HEK293 (cell line): ENCODE results near the gene TBPL1.
A peak's percentile ranks its signal among the peaks of the same experiment; 100 is the strongest.

Experiments used
- CTCF ChIA-PET: fragments of 350-600 bp; formaldehyde crosslinking; extraction: SDS; loops from one replicate; lab custom pipeline; 2021; ENCODE audit warnings: antibody characterized with exemption; lab: Yijun Ruan, JAX
- POLR2A ChIA-PET: fragments of 300-600 bp; formaldehyde crosslinking; extraction: SDS; loops from one replicate; lab custom pipeline; 2020; ENCODE audit warnings: antibody characterized with exemption, inconsistent platforms; lab: Yijun Ruan, JAX
- H3K27ac ChIP-seq: fragments of 200-500 bp; sonication (Bioruptor generic); 2 replicates; pipeline ENCODE4 v1.5.1; 2014; ENCODE audit warnings: low read depth, low read length, control low read depth, inconsistent platforms; ENCODE audit errors: extremely low read depth
- H3K36me3 ChIP-seq, 2 experiments: fragments of 200-500 bp in 1 of 2; sonication (Bioruptor generic) in 1 of 2; 1 replicate in 1 of 2; 2 replicates in 1 of 2; pipeline ENCODE4 v1.5.1; 2014 to 2017; ENCODE audit warnings: inconsistent platforms in 2 of 2, low read length in 2 of 2; ENCODE audit not compliant: control insufficient read depth in 2 of 2, insufficient read depth in 1 of 2
- H3K4me1 ChIP-seq: fragments of 200-500 bp; sonication (Bioruptor generic); 2 replicates; pipeline ENCODE4 v1.5.1; 2014; ENCODE audit warnings: mild to moderate bottlenecking, low read length, inconsistent platforms; ENCODE audit not compliant: control insufficient read depth, insufficient read depth
- H3K4me3 ChIP-seq: 2 replicates; pipeline ENCODE4 v1.5.1; 2011; ENCODE audit warnings: low read depth, mild to moderate bottlenecking, control low read depth, low read length, moderate library complexity
- H3K9me3 ChIP-seq: fragments of 200-500 bp; sonication (Bioruptor generic); 2 replicates; pipeline ENCODE4 v1.5.1; 2014; ENCODE audit warnings: low read depth, low read length, inconsistent platforms; ENCODE audit not compliant: control insufficient read depth, insufficient read depth
- GLI2 ChIP-seq: fragments of 450-650 bp; formaldehyde crosslinking; IDR thresholded peaks from 2 replicates; pipeline ENCODE4; 2017; ENCODE audit warnings: missing biosample characterization, missing genetic modification characterization, low read depth, borderline replicate concordance
- KLF1 ChIP-seq: fragments of 450-650 bp; formaldehyde crosslinking; IDR thresholded peaks from 2 replicates; pipeline ENCODE4 v1.5.1; 2016; ENCODE audit warnings: missing biosample characterization, missing genetic modification characterization
- KLF8 ChIP-seq: fragments of 450-650 bp; formaldehyde crosslinking; IDR thresholded peaks from 2 replicates; pipeline ENCODE4 v1.5.1; 2016; ENCODE audit warnings: missing biosample characterization, missing genetic modification characterization
- ZBTB20 ChIP-seq: fragments of 450-650 bp; formaldehyde crosslinking; IDR thresholded peaks from 2 replicates; pipeline ENCODE4 v1.5.1; 2016; ENCODE audit warnings: missing biosample characterization, missing genetic modification characterization
- ZBTB21 ChIP-seq: fragments of 450-650 bp; formaldehyde crosslinking; IDR thresholded peaks from 2 replicates; pipeline ENCODE4 v1.5.1; 2017; ENCODE audit warnings: missing biosample characterization, missing genetic modification characterization
- ZFP37 ChIP-seq: fragments of 450-650 bp; formaldehyde crosslinking; IDR thresholded peaks from 2 replicates; pipeline ENCODE4 v1.5.1; 2016; ENCODE audit warnings: missing biosample characterization, missing genetic modification characterization
- ZIC2 ChIP-seq: fragments of 450-650 bp; formaldehyde crosslinking; IDR thresholded peaks from 2 replicates; pipeline ENCODE4 v1.5.1; 2016; ENCODE audit warnings: missing biosample characterization, missing genetic modification characterization
- ZNF169 ChIP-seq: fragments of 450-650 bp; formaldehyde crosslinking; IDR thresholded peaks from 2 replicates; pipeline ENCODE4 v1.5.1; 2016; ENCODE audit warnings: missing biosample characterization, missing genetic modification characterization
- ZNF174 ChIP-seq: fragments of 450-650 bp; formaldehyde crosslinking; IDR thresholded peaks from 2 replicates; pipeline ENCODE4 v1.5.0; 2017; ENCODE audit warnings: missing biosample characterization, mild to moderate bottlenecking, missing genetic modification characterization
- ZNF221 ChIP-seq: fragments of 450-650 bp; formaldehyde crosslinking; IDR thresholded peaks from 2 replicates; pipeline ENCODE4 v1.5.1; 2017; ENCODE audit warnings: missing biosample characterization, missing genetic modification characterization, borderline replicate concordance
- ZNF292 ChIP-seq: fragments of 450-650 bp; formaldehyde crosslinking; IDR thresholded peaks from 2 replicates; pipeline ENCODE4 v1.5.1; 2016; ENCODE audit warnings: low read depth, missing biosample characterization, missing genetic modification characterization, borderline replicate concordance
- ZNF335 ChIP-seq: fragments of 450-650 bp; formaldehyde crosslinking; conservative IDR thresholded peaks from 2 replicates; pipeline ENCODE4 v1.5.1; 2016; ENCODE audit warnings: missing biosample characterization, missing genetic modification characterization
- ZNF391 ChIP-seq: fragments of 450-650 bp; formaldehyde crosslinking; IDR thresholded peaks from 2 replicates; pipeline ENCODE4 v1.5.1; 2016; ENCODE audit warnings: low read depth, missing biosample characterization, missing genetic modification characterization, borderline replicate concordance
- ZNF433 ChIP-seq: fragments of 450-650 bp; formaldehyde crosslinking; IDR thresholded peaks from 2 replicates; pipeline ENCODE4 v1.5.1; 2016; ENCODE audit warnings: missing biosample characterization, missing genetic modification characterization, low read depth
- ZNF501 ChIP-seq: fragments of 450-650 bp; formaldehyde crosslinking; IDR thresholded peaks from 2 replicates; pipeline ENCODE4 v1.5.1; 2016; ENCODE audit warnings: missing biosample characterization, missing genetic modification characterization
- ZNF514 ChIP-seq: fragments of 450-650 bp; formaldehyde crosslinking; IDR thresholded peaks from 2 replicates; pipeline ENCODE4 v1.5.1; 2016; ENCODE audit warnings: missing biosample characterization, missing genetic modification characterization
- ZNF585B ChIP-seq: fragments of 450-650 bp; formaldehyde crosslinking; IDR thresholded peaks from 2 replicates; pipeline ENCODE4 v1.5.1; 2016; ENCODE audit warnings: missing biosample characterization, missing genetic modification characterization
- ZNF660 ChIP-seq: fragments of 450-650 bp; IDR thresholded peaks from 2 replicates; pipeline ENCODE4 v1.5.1; 2018; ENCODE audit warnings: missing biosample characterization, mild to moderate bottlenecking, missing genetic modification characterization
- ZNF664 ChIP-seq: fragments of 450-650 bp; formaldehyde crosslinking; IDR thresholded peaks from 2 replicates; pipeline ENCODE4 v1.5.1; 2016; ENCODE audit warnings: missing biosample characterization, missing genetic modification characterization
- ZNF707 ChIP-seq: fragments of 450-650 bp; formaldehyde crosslinking; IDR thresholded peaks from 2 replicates; pipeline ENCODE4 v1.5.1; 2016; ENCODE audit warnings: missing biosample characterization, missing genetic modification characterization
- ZNF792 ChIP-seq: fragments of 450-650 bp; formaldehyde crosslinking; IDR thresholded peaks from 2 replicates; pipeline ENCODE4 v1.5.1; 2016; ENCODE audit warnings: missing biosample characterization, missing genetic modification characterization
- ZNF830 ChIP-seq: fragments of 450-650 bp; IDR thresholded peaks from 2 replicates; pipeline ENCODE4 v1.5.0; 2018; ENCODE audit warnings: missing biosample characterization, missing genetic modification characterization, low read depth, mild to moderate bottlenecking, moderate library complexity
- ZNF837 ChIP-seq: fragments of 450-650 bp; formaldehyde crosslinking; IDR thresholded peaks from 2 replicates; pipeline ENCODE4 v1.5.1; 2016; ENCODE audit warnings: missing biosample characterization, missing genetic modification characterization
- TF ChIP-seq, protein P1 (sequence below): fragments of 450-650 bp; formaldehyde crosslinking; IDR thresholded peaks from 2 replicates; pipeline ENCODE4 v1.5.1; 2016; ENCODE audit warnings: missing biosample characterization, missing genetic modification characterization
- TF ChIP-seq, protein P2 (sequence below): fragments of 450-650 bp; formaldehyde crosslinking; IDR thresholded peaks from 2 replicates; pipeline ENCODE4 v1.5.1; 2016; ENCODE audit warnings: missing biosample characterization, missing genetic modification characterization, low read depth
- TF ChIP-seq, protein P3 (sequence below): fragments of 450-650 bp; formaldehyde crosslinking; IDR thresholded peaks from 2 replicates; pipeline ENCODE4 v1.5.1; 2016; ENCODE audit warnings: missing biosample characterization, missing genetic modification characterization
- TF ChIP-seq, protein P4 (sequence below): fragments of 450-650 bp; formaldehyde crosslinking; IDR thresholded peaks from 2 replicates; pipeline ENCODE4 v1.5.1; 2017; ENCODE audit warnings: missing biosample characterization, missing genetic modification characterization
- TF ChIP-seq, protein P5 (sequence below): fragments of 450-650 bp; formaldehyde crosslinking; IDR thresholded peaks from 2 replicates; pipeline ENCODE4 v1.5.1; 2017; ENCODE audit warnings: missing biosample characterization, missing genetic modification characterization
- TF ChIP-seq, protein P6 (sequence below): fragments of 450-650 bp; formaldehyde crosslinking; IDR thresholded peaks from 2 replicates; pipeline ENCODE4 v1.5.1; 2017; ENCODE audit warnings: missing biosample characterization, missing genetic modification characterization

TBPL1 gene

DNA sequence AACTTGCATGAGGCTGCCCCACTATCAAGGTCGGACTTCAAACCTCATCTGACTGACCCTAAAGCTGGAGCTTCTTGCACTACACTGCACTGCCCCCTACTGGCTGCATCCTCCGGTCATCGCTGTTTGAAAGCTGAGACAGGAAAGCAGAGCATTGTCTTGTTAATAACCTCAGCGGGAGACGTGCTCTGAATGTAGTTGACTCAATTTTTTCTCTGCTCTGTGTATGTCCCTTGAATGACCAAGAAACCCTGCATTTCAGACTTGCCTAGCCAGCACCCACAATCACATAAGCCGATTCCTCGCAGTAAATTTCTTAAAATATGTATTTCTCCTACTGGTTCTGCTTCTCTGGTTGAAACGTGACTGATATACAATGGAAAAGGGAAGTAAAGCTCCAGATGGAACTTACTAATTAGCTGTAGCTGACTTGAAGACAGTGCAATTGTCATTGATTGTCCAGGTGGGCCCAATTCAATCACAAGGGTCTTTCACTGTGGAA lies 36.3 kb upstream of the TBPL1 start:
- CTCF ChIA-PET: interaction anchor here (0.6 to 13.5 kb wide), 77 partner anchors 9 to 1223 kb away, joined by 3 to 349 read pairs (median 4); no protein-coding TSS in a partner anchor
- Histone ChIP-seq H3K9me3 (no peaks in the 10 kb centered on the region), H3K27ac (no peak overlapping the region), H3K4me1 (peaks cover 4% of the 10 kb centered on the region), H3K4me3 (no peak overlapping the region), H3K36me3 (no peaks in the 10 kb centered on the region)
- POLR2A ChIA-PET: no interaction called here
- TF ChIP-seq ZNF221 (tag by site-specific recombination) (no peak), ZNF501 (tag by site-specific recombination) (no peak), ZNF292 (tag by site-specific recombination) (no peak), KLF1 (tag by site-specific recombination) (no peak), ZBTB20 (tag by site-specific recombination) (peak; percentile 18; the same call in 1 of the 2 replicates), ZNF707 (tag by site-specific recombination) (no peak), ZNF174 (tag by site-specific recombination) (no peak), ZBTB21 (tag by site-specific recombination) (no peak), ZNF830 (tag by site-specific recombination) (no peak), ZNF514 (tag by site-specific recombination) (no peak), KLF8 (tag by site-specific recombination) (0 out of 2 replicates have a peak, but pooled peaks have one; percentile 15), ZNF664 (tag by site-specific recombination) (no peak), ZNF585B (no peak), ZNF792 (no peak), ZNF837 (no peak), ZNF169 (tag by site-specific recombination) (no peak), ZFP37 (tag by site-specific recombination) (no peak), ZNF433 (tag by site-specific recombination) (no peak), ZIC2 (tag by site-specific recombination) (peak; percentile 50; the same call in 1 of the 2 replicates), ZNF335 (tag by site-specific recombination) (no peak), ZNF660 (tag by site-specific recombination) (peak; percentile 80), GLI2 (tag by site-specific recombination) (no peak), ZNF391 (tag by site-specific recombination) (peak; percentile 24; the same call in 1 of the 2 replicates)
- TF ChIP-seq, protein P1, sequence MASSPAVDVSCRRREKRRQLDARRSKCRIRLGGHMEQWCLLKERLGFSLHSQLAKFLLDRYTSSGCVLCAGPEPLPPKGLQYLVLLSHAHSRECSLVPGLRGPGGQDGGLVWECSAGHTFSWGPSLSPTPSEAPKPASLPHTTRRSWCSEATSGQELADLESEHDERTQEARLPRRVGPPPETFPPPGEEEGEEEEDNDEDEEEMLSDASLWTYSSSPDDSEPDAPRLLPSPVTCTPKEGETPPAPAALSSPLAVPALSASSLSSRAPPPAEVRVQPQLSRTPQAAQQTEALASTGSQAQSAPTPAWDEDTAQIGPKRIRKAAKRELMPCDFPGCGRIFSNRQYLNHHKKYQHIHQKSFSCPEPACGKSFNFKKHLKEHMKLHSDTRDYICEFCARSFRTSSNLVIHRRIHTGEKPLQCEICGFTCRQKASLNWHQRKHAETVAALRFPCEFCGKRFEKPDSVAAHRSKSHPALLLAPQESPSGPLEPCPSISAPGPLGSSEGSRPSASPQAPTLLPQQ (tag by site-specific recombination): peak; percentile 49
- TF ChIP-seq, protein P2, sequence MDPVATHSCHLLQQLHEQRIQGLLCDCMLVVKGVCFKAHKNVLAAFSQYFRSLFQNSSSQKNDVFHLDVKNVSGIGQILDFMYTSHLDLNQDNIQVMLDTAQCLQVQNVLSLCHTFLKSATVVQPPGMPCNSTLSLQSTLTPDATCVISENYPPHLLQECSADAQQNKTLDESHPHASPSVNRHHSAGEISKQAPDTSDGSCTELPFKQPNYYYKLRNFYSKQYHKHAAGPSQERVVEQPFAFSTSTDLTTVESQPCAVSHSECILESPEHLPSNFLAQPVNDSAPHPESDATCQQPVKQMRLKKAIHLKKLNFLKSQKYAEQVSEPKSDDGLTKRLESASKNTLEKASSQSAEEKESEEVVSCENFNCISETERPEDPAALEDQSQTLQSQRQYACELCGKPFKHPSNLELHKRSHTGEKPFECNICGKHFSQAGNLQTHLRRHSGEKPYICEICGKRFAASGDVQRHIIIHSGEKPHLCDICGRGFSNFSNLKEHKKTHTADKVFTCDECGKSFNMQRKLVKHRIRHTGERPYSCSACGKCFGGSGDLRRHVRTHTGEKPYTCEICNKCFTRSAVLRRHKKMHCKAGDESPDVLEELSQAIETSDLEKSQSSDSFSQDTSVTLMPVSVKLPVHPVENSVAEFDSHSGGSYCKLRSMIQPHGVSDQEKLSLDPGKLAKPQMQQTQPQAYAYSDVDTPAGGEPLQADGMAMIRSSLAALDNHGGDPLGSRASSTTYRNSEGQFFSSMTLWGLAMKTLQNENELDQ: no peak
- TF ChIP-seq, protein P3, sequence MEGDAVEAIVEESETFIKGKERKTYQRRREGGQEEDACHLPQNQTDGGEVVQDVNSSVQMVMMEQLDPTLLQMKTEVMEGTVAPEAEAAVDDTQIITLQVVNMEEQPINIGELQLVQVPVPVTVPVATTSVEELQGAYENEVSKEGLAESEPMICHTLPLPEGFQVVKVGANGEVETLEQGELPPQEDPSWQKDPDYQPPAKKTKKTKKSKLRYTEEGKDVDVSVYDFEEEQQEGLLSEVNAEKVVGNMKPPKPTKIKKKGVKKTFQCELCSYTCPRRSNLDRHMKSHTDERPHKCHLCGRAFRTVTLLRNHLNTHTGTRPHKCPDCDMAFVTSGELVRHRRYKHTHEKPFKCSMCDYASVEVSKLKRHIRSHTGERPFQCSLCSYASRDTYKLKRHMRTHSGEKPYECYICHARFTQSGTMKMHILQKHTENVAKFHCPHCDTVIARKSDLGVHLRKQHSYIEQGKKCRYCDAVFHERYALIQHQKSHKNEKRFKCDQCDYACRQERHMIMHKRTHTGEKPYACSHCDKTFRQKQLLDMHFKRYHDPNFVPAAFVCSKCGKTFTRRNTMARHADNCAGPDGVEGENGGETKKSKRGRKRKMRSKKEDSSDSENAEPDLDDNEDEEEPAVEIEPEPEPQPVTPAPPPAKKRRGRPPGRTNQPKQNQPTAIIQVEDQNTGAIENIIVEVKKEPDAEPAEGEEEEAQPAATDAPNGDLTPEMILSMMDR: peak; percentile 88
- TF ChIP-seq, protein P4, sequence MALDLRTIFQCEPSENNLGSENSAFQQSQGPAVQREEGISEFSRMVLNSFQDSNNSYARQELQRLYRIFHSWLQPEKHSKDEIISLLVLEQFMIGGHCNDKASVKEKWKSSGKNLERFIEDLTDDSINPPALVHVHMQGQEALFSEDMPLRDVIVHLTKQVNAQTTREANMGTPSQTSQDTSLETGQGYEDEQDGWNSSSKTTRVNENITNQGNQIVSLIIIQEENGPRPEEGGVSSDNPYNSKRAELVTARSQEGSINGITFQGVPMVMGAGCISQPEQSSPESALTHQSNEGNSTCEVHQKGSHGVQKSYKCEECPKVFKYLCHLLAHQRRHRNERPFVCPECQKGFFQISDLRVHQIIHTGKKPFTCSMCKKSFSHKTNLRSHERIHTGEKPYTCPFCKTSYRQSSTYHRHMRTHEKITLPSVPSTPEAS: no peak
- TF ChIP-seq, protein P5, sequence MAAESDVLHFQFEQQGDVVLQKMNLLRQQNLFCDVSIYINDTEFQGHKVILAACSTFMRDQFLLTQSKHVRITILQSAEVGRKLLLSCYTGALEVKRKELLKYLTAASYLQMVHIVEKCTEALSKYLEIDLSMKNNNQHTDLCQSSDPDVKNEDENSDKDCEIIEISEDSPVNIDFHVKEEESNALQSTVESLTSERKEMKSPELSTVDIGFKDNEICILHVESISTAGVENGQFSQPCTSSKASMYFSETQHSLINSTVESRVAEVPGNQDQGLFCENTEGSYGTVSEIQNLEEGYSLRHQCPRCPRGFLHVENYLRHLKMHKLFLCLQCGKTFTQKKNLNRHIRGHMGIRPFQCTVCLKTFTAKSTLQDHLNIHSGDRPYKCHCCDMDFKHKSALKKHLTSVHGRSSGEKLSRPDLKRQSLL (tag by site-specific recombination): no peak
- TF ChIP-seq, protein P6, sequence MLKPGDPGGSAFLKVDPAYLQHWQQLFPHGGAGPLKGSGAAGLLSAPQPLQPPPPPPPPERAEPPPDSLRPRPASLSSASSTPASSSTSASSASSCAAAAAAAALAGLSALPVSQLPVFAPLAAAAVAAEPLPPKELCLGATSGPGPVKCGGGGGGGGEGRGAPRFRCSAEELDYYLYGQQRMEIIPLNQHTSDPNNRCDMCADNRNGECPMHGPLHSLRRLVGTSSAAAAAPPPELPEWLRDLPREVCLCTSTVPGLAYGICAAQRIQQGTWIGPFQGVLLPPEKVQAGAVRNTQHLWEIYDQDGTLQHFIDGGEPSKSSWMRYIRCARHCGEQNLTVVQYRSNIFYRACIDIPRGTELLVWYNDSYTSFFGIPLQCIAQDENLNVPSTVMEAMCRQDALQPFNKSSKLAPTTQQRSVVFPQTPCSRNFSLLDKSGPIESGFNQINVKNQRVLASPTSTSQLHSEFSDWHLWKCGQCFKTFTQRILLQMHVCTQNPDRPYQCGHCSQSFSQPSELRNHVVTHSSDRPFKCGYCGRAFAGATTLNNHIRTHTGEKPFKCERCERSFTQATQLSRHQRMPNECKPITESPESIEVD: peak; percentile 28; the same call in 1 of the 2 replicates
